ENCODE data around the gene PBXIP1.

- TF ChIP-seq CTCF (IDR thresholded peaks at IDR 0.05; ENCODE audit: low read depth, low read length) (no peak), EZH2phosphoT487 (IDR thresholded peaks at IDR 0.05; ENCODE audit: low read depth) (no peak)
Measured at GRCh38 chr1:155002464-155003226, 46.7 kb upstream of the PBXIP1 start, which contains the start of gene ZBTB7B.

Measured in OCI-LY3 (cell line).